Measurements from ENCODE around the gene EEF1G. TPM values are rescaled to one million over a fixed set of nuclear protein-coding genes. Genes with fewer than 3 reads are reported as not detected.

EEF1G gene
- total RNA-seq, 1 experiment from 2014 or later = 1,855 TPM

GRCh38 chr11:62556875-62557631, 16.6 kb downstream of the EEF1G start:
- Mint-ChIP-seq H3K9me3 (ENCODE audit: unreplicated experiment) (no peaks in the 10 kb centered on the region), H3K36me3 (ENCODE audit: insufficient read depth, unreplicated experiment) (peaks cover 54% of the 10 kb centered on the region), H3K27me3 (ENCODE audit: insufficient read depth, unreplicated experiment) (no peaks in the 10 kb centered on the region), H3K4me1 (ENCODE audit: insufficient read depth, unreplicated experiment) (peaks cover 73% of the 10 kb centered on the region), H3K4me3 (ENCODE audit: unreplicated experiment) (peak overlapping the region; percentile 70), H3K27ac (ENCODE audit: low read depth, unreplicated experiment) (peak overlapping the region; percentile 95)
- no peak for TF ChIP-seq CTCF (IDR thresholded peaks at IDR 0.05; ENCODE audit: unreplicated experiment)
- POLR2A ChIA-PET = interaction anchor here (0.6 to 13.5 kb wide), 18 partner anchors 9 to 739 kb away, joined by 3 to 599 read pairs (median 5); partner anchors contain the start of genes AHNAK, B3GAT3, BSCL2 and C11orf98
- peak; percentile 43 for DNase-seq (ENCODE audit: unreplicated experiment)
- intact Hi-C loops (cut with micrococcal nuclease) = no loop called here
- CTCF ChIA-PET = interaction anchor here (0.6 to 6.9 kb wide), 13 partner anchors 15 to 175 kb away, joined by 3 to 225 read pairs (median 5); partner anchors contain the start of gene AHNAK
- BruUV-seq (replicated peaks) = no TSS peak

- ChIA-PET POLR2A (interaction anchor here (0.6 to 13.5 kb wide), 19 partner anchors 13 to 739 kb away, joined by 3 to 599 read pairs (median 10); partner anchors contain the start of genes AHNAK, B3GAT3, C11orf98 and CSKMT), CTCF (interaction anchor here (1.0 to 6.9 kb wide), 11 partner anchors 13 to 162 kb away, joined by 3 to 225 read pairs (median 9); partner anchors contain the start of genes AHNAK and EEF1G)
- no TSS peak for BruUV-seq (replicated peaks)
- peak; percentile 97 for DNase-seq (ENCODE audit: unreplicated experiment)
- peak overlapping the region; percentile 95 for H3K27ac Mint-ChIP-seq (ENCODE audit: low read depth, unreplicated experiment)
- peak overlapping the region; percentile 70 for H3K4me3 Mint-ChIP-seq (ENCODE audit: unreplicated experiment)
- TF ChIP-seq CTCF (IDR thresholded peaks at IDR 0.05; ENCODE audit: unreplicated experiment) = no peak
- no peaks in the 10 kb centered on the region for H3K27me3 Mint-ChIP-seq (ENCODE audit: insufficient read depth, unreplicated experiment)
- peaks cover 66% of the 10 kb centered on the region for H3K4me1 Mint-ChIP-seq (ENCODE audit: insufficient read depth, unreplicated experiment)
- H3K9me3 Mint-ChIP-seq (ENCODE audit: unreplicated experiment) = no peaks in the 10 kb centered on the region
- peaks cover 48% of the 10 kb centered on the region for H3K36me3 Mint-ChIP-seq (ENCODE audit: insufficient read depth, unreplicated experiment)
- intact Hi-C loops (cut with micrococcal nuclease) = no loop called here
Observed at GRCh38 chr11:62556108-62556874, 17.4 kb downstream of the EEF1G start.

GRCh38 chr11:62555464-62556107, 18.1 kb downstream of the EEF1G start:
- ChIA-PET POLR2A (interaction anchor here (0.6 to 13.5 kb wide), 24 partner anchors 12 to 584 kb away, joined by 3 to 599 read pairs (median 10); partner anchors contain the start of genes AHNAK, B3GAT3, C11orf98 and CSKMT), CTCF (interaction anchor here (0.6 to 6.9 kb wide), 12 partner anchors 9 to 1118 kb away, joined by 3 to 87 read pairs (median 4); partner anchors contain the start of genes AHNAK and EEF1G)
- BruUV-seq (replicated peaks) = no TSS peak

More at GRCh38 chr11:62555464-62556107, 18.1 kb downstream of the EEF1G start:
- Mint-ChIP-seq H3K4me1 (ENCODE audit: insufficient read depth, unreplicated experiment) (peaks cover 60% of the 10 kb centered on the region), H3K27me3 (ENCODE audit: insufficient read depth, unreplicated experiment) (no peaks in the 10 kb centered on the region), H3K27ac (ENCODE audit: low read depth, unreplicated experiment) (peak overlapping the region; percentile 95), H3K36me3 (ENCODE audit: insufficient read depth, unreplicated experiment) (peaks cover 41% of the 10 kb centered on the region), H3K4me3 (ENCODE audit: unreplicated experiment) (peak overlapping the region; percentile 70), H3K9me3 (ENCODE audit: unreplicated experiment) (no peaks in the 10 kb centered on the region)
- no peak for TF ChIP-seq CTCF (IDR thresholded peaks at IDR 0.05; ENCODE audit: unreplicated experiment)
- peak; percentile 18 for DNase-seq (ENCODE audit: unreplicated experiment)
- intact Hi-C loops (cut with micrococcal nuclease) = no loop called here
